HG03135 (cell line): ENCODE data around the gene GPSM3.
"Not testable (repeated sequence)": the region's sequence is repeated elsewhere in the genome, so short reads cannot be mapped to it uniquely, and the experiment has no call there.

ENCODE experiments used
- ATAC-seq: cut with Tn5 transposase; IDR thresholded peaks from one replicate; pipeline ENCODE4 v1.9.1; 2021; ENCODE audit warnings: mild to moderate bottlenecking, moderate library complexity; ENCODE audit not compliant: unreplicated experiment

The GPSM3 gene

GRCh38 chr6:32203426-32204267, 11.2 kb upstream of the GPSM3 start:
- ATAC-seq = no peak

GRCh38 chr6:32202186-32202585, 9.7 kb upstream of the GPSM3 start:
- ATAC-seq = no peak

- ATAC-seq = no peak
These were observed 8.4 kb upstream of the GPSM3 start for GRCh38 chr6:32200711-32201475.

- ATAC-seq = no peak
These were observed 6.4 kb upstream of the GPSM3 start for GRCh38 chr6:32198866-32199265.

GRCh38 chr6:32198345-32198696, 5.9 kb upstream of the GPSM3 start:
- ATAC-seq = no peak

- no peak for ATAC-seq
These were observed 4.5 kb upstream of the GPSM3 start for GRCh38 chr6:32196682-32197616.

GRCh38 chr6:32195902-32196681, 3.6 kb upstream of the GPSM3 start:
- ATAC-seq = peak; percentile 75

- ATAC-seq = peak; percentile 72
These were observed 3.1 kb upstream of the GPSM3 start for GRCh38 chr6:32195652-32195901.

GRCh38 chr6:32194825-32195651, 2.6 kb upstream of the GPSM3 start:
- ATAC-seq = no peak

GRCh38 chr6:32194388-32194787, 1.9 kb upstream of the GPSM3 start:
- no peak for ATAC-seq

- not testable (repeated sequence) for ATAC-seq
These were observed 653 bp upstream of the GPSM3 start for GRCh38 chr6:32193096-32193495.

GRCh38 chr6:32191696-32192607, 491 bp downstream of the GPSM3 start:
- ATAC-seq = no peak

- ATAC-seq = no peak
These were observed 1.3 kb downstream of the GPSM3 start for GRCh38 chr6:32190911-32191677.

GRCh38 chr6:32190054-32190851, 2.2 kb downstream of the GPSM3 start, which contains the start of gene PBX2:
Gene PBX2 (minus strand): TSS chr6:32190202. CDS start chr6:32189915, 287 bp downstream.
- peak; percentile 51 for ATAC-seq

GRCh38 chr6:32189742-32190053, 2.7 kb downstream of the GPSM3 start:
- ATAC-seq = no peak

- ATAC-seq = no peak
These were observed 3.2 kb downstream of the GPSM3 start for GRCh38 chr6:32189069-32189741.
